CD1c-positive myeloid dendritic cell (primary cell): ENCODE measurements around the gene DNMT1.
"Not testable (repeated sequence)": the region's sequence is repeated elsewhere in the genome, so short reads cannot be mapped to it uniquely, and the experiment has no call there.

Source experiments
- DNase-seq: peaks from one replicate; pipeline ENCODE4 v3.0.0-alpha.2; 2016; ENCODE audit errors: extremely low spot score

Gene DNMT1

GRCh38 chr19:10222201-10222890 is 27.6 kb upstream of the DNMT1 start:
- peak; percentile 63 for DNase-seq

GRCh38 chr19:10220695-10221094 is 25.9 kb upstream of the DNMT1 start:
- DNase-seq: no peak

GRCh38 chr19:10219678-10220077 is 24.9 kb upstream of the DNMT1 start:
- peak; percentile 34 for DNase-seq

GRCh38 chr19:10217085-10217484 is 22.3 kb upstream of the DNMT1 start:
- DNase-seq: no peak

- no peak for DNase-seq
Observed at GRCh38 chr19:10214784-10215183, 20.0 kb upstream of the DNMT1 start.

GRCh38 chr19:10211691-10212090 is 16.9 kb upstream of the DNMT1 start:
- no peak for DNase-seq

- DNase-seq: peak; percentile 91
Observed at GRCh38 chr19:10211061-10211460, 16.3 kb upstream of the DNMT1 start.

GRCh38 chr19:10209315-10209714 is 14.6 kb upstream of the DNMT1 start:
- peak; percentile 94 for DNase-seq

- no peak for DNase-seq
Observed at GRCh38 chr19:10207026-10207425, 12.3 kb upstream of the DNMT1 start.

- peak; percentile 53 for DNase-seq
Observed at GRCh38 chr19:10206226-10206885, 11.6 kb upstream of the DNMT1 start.

- DNase-seq: no peak
Observed at GRCh38 chr19:10205636-10206035, 10.9 kb upstream of the DNMT1 start.

GRCh38 chr19:10203686-10204085 is 8.9 kb upstream of the DNMT1 start:
- DNase-seq: no peak

GRCh38 chr19:10201176-10201575 is 6.4 kb upstream of the DNMT1 start:
- DNase-seq: peak; percentile 23

- DNase-seq: not testable (repeated sequence)
Observed at GRCh38 chr19:10200101-10200500, 5.3 kb upstream of the DNMT1 start.

GRCh38 chr19:10198889-10199644 is 4.3 kb upstream of the DNMT1 start:
- peak; percentile 83 for DNase-seq

- no peak for DNase-seq
Observed at GRCh38 chr19:10195199-10195519, 406 bp upstream of the DNMT1 start.

GRCh38 chr19:10193790-10194499 is 808 bp downstream of the DNMT1 start:
- no peak for DNase-seq

GRCh38 chr19:10192922-10193321 is 1.8 kb downstream of the DNMT1 start:
- no peak for DNase-seq

GRCh38 chr19:10191347-10191746 is 3.4 kb downstream of the DNMT1 start:
- DNase-seq: no peak

GRCh38 chr19:10190026-10190425 is 4.7 kb downstream of the DNMT1 start:
- no peak for DNase-seq

- DNase-seq: no peak
Observed at GRCh38 chr19:10189616-10190015, 5.1 kb downstream of the DNMT1 start.

GRCh38 chr19:10187315-10187714 is 7.4 kb downstream of the DNMT1 start:
- no peak for DNase-seq
